ENCODE results near the gene PKMYT1. TPM values are rescaled to one million over a fixed set of nuclear protein-coding genes. Genes with fewer than 3 reads are reported as not detected.

Gene PKMYT1
- total RNA-seq, 1 donor from 2014 or later: 4.3 TPM

DNA sequence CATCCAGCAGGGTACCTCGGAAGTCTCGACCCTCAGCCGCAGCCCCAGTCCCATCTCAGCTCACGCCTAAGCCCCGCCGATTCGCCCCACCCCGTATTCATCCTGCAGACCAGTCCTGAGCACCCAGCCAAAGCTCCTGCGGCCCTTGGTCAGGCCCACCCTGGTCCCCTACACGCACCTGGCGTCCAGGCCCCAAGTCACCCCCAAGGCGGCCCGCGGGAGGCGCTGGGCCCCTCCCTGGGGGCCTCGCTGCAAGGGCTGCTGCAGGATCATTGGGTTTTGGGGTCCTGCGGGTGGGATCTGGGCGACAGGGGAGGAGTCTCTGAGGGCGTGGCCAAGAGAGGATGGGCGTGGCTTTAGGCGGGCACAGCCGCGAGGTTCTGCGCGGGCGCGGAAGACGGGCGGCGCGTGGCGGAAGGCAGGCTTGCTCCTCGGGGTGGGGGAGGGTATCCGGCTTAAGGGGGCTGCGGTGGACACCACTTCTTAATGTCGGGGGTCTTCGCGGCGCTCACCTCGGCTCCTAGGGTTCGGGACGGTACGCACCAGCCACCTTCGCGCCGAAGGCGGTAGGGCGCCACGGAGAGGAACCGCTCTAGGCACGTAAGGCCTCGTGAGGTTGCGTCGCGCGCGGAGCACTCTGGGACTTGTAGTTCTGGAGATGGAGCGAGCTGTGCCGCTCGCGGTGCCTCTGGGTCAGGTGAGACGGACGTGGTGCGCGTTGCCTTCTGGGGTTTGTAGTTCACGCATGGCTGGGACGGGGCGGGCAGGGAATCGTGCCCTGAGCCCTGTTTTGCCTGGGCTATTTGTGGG, 43.6 kb upstream of the PKMYT1 start, which contains the start of the genes HCFC1R1 and THOC6:
HCFC1R1 (minus strand) TSS at position 274 of the 810 bp plus-strand sequence; CDS start at position 273, 1 bp downstream.
THOC6 (plus strand) TSS at position 367 of the 810 bp plus-strand sequence; CDS start at position 659, 292 bp downstream.
- peak; percentile 76 for ATAC-seq (ENCODE audit: low read depth)
- POLR2A ChIA-PET: interaction anchor here (0.6 to 3.9 kb wide), 9 partner anchors 7 to 250 kb away, joined by 3 to 40 read pairs (median 5); partner anchors contain the start of genes PKMYT1, ZNF213 and ZSCAN10
- CTCF ChIA-PET: interaction anchor here (1.1 to 2.1 kb wide), 4 partner anchors 8 to 22 kb away, joined by 3 to 8 read pairs (median 6); no protein-coding TSS in a partner anchor
- Mint-ChIP-seq H3K4me1 (peaks cover 45% of the 10 kb centered on the region), H3K4me3 (peak within 1 kb of the TSS; percentile 92), H3K9me3 (no peaks in the 10 kb centered on the region), H3K27ac (peak within 1 kb of the TSS; percentile 99), H3K27me3 (peaks cover 1% of the 10 kb centered on the region), H3K36me3 (ENCODE audit: low read depth) (peaks cover 21% of the 10 kb centered on the region)
- intact Hi-C loops (cut with micrococcal nuclease): loop anchor here (1.0 to 5.0 kb wide), 8 partner anchors 20 to 258 kb away; partner anchors contain the start of genes PAQR4, PKMYT1 and ZSCAN10
- DNase-seq: peak; percentile 93
- TF ChIP-seq, protein P1, sequence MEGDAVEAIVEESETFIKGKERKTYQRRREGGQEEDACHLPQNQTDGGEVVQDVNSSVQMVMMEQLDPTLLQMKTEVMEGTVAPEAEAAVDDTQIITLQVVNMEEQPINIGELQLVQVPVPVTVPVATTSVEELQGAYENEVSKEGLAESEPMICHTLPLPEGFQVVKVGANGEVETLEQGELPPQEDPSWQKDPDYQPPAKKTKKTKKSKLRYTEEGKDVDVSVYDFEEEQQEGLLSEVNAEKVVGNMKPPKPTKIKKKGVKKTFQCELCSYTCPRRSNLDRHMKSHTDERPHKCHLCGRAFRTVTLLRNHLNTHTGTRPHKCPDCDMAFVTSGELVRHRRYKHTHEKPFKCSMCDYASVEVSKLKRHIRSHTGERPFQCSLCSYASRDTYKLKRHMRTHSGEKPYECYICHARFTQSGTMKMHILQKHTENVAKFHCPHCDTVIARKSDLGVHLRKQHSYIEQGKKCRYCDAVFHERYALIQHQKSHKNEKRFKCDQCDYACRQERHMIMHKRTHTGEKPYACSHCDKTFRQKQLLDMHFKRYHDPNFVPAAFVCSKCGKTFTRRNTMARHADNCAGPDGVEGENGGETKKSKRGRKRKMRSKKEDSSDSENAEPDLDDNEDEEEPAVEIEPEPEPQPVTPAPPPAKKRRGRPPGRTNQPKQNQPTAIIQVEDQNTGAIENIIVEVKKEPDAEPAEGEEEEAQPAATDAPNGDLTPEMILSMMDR (IDR thresholded peaks at IDR 0.05): no peak

DNA sequence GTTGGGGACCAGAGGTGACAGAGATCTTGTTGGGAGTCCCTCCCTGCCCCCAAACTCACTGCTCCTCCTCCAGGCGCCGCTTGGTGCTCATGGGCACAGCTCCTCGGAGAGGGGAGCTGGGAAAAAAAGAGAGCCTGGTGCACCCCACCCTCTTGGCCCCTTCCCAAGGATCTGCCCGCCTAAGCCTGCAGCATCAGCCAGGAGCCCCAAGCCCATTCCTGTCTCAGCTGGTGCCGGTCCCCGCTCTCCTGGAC, 43.1 kb upstream of the PKMYT1 start:
- intact Hi-C loops (cut with micrococcal nuclease): loop anchor here (5.0 kb wide), 3 partner anchors 74 to 116 kb away; partner anchors contain the start of gene ZSCAN10
- peaks cover 47% of the 10 kb centered on the region for H3K4me1 Mint-ChIP-seq
- no peak for ATAC-seq (ENCODE audit: low read depth)
- peaks cover 21% of the 10 kb centered on the region for H3K36me3 Mint-ChIP-seq (ENCODE audit: low read depth)
- H3K27ac Mint-ChIP-seq: peak overlapping the region; percentile 99
- no peak for DNase-seq
- peak overlapping the region; percentile 92 for H3K4me3 Mint-ChIP-seq
- CTCF ChIA-PET: interaction anchor here (0.6 to 1.8 kb wide), 4 partner anchors 8 to 21 kb away, joined by 3 to 8 read pairs (median 4); no protein-coding TSS in a partner anchor
- POLR2A ChIA-PET: interaction anchor here (1.6 to 3.9 kb wide), 5 partner anchors 8 to 112 kb away, joined by 4 to 40 read pairs (median 8); partner anchors contain the start of genes ZNF213 and ZSCAN10
- H3K9me3 Mint-ChIP-seq: no peaks in the 10 kb centered on the region
- TF ChIP-seq, protein P1 (IDR thresholded peaks at IDR 0.05): no peak
- no peaks in the 10 kb centered on the region for H3K27me3 Mint-ChIP-seq

GRCh38 chr16:3022684-3023414, 42.6 kb upstream of the PKMYT1 start:
- DNase-seq (no peak), ATAC-seq (ENCODE audit: low read depth) (no peak)
- Mint-ChIP-seq H3K27ac (peak overlapping the region; percentile 99), H3K9me3 (no peaks in the 10 kb centered on the region), H3K4me3 (peak overlapping the region; percentile 92), H3K36me3 (ENCODE audit: low read depth) (peaks cover 21% of the 10 kb centered on the region), H3K4me1 (peaks cover 49% of the 10 kb centered on the region), H3K27me3 (no peaks in the 10 kb centered on the region)
- POLR2A ChIA-PET: interaction anchor here (0.6 to 3.9 kb wide), 7 partner anchors 8 to 112 kb away, joined by 3 to 40 read pairs (median 5); partner anchors contain the start of genes ZNF213 and ZSCAN10
- intact Hi-C loops (cut with micrococcal nuclease): loop anchor here (5.0 kb wide), 3 partner anchors 74 to 116 kb away; partner anchors contain the start of gene ZSCAN10
- TF ChIP-seq, protein P1 (IDR thresholded peaks at IDR 0.05): no peak
- CTCF ChIA-PET: interaction anchor here (0.6 to 1.8 kb wide), 7 partner anchors 9 to 107 kb away, joined by 3 to 8 read pairs (median 5); no protein-coding TSS in a partner anchor

DNA sequence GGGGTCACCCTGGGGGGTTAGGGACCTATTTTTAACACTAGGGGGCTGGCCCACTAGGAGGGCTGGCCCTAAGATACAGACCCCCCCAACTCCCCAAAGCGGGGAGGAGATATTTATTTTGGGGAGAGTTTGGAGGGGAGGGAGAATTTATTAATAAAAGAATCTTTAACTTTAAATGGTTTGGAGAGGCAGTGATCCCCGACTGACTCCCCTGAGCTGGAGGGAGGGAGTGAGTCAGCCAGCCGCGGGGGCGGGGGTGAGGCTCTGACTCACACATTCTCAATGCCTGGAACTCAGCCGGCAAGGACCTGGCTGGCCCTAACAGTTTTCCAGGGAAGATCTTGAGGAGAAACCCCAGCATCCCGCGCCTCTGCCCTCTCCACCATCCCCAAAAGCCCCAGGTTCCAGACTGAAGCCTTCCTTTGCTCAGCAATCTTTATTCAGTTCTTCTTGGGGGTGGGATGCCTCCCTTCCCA, 42.0 kb upstream of the PKMYT1 start:
- intact Hi-C loops (cut with micrococcal nuclease): loop anchor here (5.0 kb wide), 3 partner anchors 75 to 115 kb away; partner anchors contain the start of gene ZSCAN10
- Mint-ChIP-seq H3K36me3 (ENCODE audit: low read depth) (peaks cover 19% of the 10 kb centered on the region), H3K27me3 (no peaks in the 10 kb centered on the region), H3K9me3 (no peaks in the 10 kb centered on the region), H3K4me3 (peak overlapping the region; percentile 92), H3K27ac (peak overlapping the region; percentile 99), H3K4me1 (peaks cover 49% of the 10 kb centered on the region)
- peak; percentile 63 for DNase-seq
- POLR2A ChIA-PET: interaction anchor here (0.6 to 3.9 kb wide), 5 partner anchors 9 to 113 kb away, joined by 3 to 40 read pairs (median 8); partner anchors contain the start of gene ZNF213
- CTCF ChIA-PET: interaction anchor here (1.1 to 1.8 kb wide), 7 partner anchors 9 to 107 kb away, joined by 3 to 8 read pairs (median 5); no protein-coding TSS in a partner anchor
- TF ChIP-seq, protein P1 (IDR thresholded peaks at IDR 0.05): no peak
- peak; percentile 18 for ATAC-seq (ENCODE audit: low read depth)

All from activated B cell treated with CpG ODN at 0.5 μM for 24 hours (primary cell).